Eye (tissue), 1 donor: ENCODE data around the gene PKD2.

ENCODE experiments used
- DNase-seq: peaks from one replicate; pipeline ENCODE4 v3.0.0-alpha.2; 2015

PKD2 gene

DNA sequence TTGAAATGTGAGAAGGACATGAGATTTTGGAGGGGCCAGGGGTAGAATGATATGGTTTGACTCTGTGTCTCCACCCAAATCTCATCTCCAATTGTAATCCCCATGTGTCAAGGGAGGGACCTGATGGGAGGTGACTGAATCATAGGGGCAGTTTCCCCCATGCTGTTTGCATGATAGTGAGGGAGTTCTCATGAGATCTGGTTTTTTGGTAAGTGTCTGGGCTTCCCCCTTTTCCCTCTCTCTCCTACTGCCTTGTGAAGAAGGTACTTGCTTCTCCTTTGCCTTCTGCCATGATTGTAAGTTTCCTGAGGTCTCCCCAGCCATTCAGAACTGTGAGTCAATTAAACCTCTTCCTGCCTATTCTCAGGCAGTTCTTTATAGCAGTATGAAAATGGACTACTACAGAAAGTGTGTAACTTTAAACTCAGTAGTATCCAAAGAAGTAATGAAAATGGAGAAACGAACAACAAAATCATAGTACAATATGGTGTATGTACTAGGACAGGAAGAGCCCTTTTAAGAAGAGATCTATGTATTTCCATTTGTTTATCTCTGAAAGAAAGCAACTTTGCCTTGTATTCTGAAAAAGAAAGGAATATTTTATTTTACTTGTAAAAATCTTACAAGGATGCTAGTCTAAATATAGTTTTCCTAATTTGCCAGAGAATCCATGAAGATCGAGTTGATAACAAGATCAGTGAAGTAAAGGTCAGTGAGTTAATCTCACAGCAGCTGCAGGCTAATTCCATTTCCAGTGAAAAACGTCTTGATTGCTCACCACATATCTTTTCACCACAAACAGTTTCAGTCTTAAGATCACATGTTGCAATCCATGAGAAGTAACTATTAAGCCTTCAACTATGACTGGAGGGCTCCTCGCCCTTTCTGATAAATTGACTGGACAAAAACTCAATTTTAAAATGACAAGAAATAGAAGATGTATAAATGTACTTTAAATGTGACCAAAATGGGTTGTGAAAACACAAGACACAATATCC lies 20.5 kb downstream of the PKD2 start:
- peak; percentile 32 for DNase-seq

DNA sequence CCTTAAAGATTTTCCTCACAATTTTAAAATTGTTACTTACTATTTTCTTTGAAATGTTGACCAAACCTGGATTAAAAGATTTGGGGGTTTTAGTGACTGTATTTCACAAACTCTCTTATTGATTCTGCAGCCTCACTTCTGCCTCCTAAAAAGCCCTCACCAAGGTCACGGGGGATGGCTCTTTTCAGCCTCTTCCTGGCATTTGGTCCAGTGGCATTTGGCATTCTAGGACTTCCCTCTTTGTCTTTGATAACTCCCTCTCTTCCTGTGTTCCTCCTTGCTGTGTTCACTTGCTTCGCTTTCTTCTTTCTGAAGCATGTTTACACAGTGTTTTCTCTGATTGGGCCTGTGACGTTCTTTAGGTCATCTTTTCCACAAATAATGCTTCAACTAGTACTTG lies 21.5 kb downstream of the PKD2 start:
- no peak for DNase-seq

DNA sequence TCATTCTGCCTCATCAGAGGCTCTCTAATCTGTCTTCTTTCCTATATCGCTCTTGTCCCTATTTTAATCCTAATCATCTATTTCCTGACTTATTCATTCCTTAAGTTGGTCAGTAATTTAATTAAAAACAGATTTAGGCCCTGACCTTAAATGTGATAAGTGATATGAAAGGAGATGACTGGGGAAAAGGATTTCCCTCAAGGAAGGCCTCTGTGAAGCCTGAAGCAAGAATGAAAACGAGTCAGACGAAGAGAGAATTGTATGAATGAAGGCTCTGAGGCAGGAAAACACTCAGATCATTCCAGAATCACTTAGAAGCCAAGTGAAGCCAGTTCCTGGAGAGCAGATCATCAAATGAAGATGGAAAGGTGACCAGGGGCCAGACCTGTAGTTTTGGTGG lies 22.1 kb downstream of the PKD2 start:
- DNase-seq = no peak

DNA sequence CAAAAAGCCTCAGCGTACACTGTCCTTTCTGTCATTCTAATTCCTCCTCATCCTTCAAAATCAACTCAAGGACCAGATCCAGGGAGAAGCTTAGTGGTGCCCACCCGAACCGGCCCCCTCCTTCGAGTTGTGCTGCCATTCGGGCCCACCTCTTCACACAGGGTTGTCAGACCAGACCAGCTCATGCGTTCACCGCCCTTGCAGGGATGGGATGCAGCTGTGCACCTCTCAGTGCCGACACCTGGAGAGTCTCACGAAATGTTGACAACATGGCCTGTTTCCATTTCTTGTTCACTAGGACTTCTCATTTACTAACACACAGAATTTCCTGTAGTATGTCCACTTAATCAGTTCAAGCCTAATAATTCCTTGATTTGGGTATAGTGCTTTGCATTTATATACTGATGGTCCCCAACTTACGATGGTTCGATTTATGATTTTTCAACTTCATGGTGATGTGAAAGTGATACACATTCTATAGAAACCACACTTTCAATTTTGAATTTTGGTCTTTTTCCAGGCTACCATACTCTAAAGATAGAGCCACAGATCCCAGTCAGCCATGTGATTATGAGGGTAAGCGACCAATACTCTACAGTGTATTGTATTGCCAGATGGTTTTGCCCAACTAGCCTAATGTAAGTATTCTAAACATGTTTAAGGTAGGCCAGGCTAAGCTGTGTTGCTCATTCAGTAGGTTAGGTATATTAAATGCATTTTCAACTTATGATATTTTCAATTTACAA lies 23.3 kb downstream of the PKD2 start:
- DNase-seq = no peak

DNA sequence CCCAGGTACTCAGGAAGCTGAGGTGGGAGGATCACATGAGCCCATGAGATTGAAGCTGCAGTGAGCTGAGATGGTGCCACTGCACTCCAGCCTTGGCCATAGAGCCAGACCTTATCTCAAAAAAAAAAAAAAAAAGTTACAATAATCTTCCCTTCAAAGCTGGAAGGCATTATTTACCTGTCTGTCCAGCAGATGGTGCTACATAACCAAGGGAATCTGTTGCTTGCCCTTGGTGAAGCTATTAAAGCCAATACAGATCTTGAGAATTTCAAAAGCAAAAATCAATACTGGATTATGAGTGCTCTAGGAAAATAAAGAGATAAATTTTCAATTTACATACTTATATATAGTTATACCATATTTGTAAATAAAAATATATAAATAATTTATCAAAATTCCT lies 25.9 kb downstream of the PKD2 start:
- peak; percentile 66 for DNase-seq

DNA sequence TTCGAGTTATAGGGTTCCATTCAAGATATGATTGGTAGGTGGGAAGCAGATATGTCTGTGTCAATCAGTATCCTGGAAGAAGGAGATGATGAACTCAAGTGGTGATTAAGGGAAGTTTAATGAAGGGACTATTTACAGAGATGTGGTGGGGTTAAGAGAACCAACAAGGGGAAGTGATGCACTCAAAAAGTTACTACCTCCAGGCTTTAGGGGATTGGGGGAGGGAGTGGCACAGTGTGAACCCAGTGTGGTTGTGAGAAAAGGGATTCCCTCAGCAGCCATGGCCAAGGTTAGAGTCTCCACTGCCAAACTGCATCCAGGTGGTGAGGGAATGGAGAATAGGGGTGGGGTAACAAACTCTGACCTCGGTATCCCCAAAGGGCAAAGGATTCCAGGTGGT lies 27.9 kb downstream of the PKD2 start:
- no peak for DNase-seq

DNA sequence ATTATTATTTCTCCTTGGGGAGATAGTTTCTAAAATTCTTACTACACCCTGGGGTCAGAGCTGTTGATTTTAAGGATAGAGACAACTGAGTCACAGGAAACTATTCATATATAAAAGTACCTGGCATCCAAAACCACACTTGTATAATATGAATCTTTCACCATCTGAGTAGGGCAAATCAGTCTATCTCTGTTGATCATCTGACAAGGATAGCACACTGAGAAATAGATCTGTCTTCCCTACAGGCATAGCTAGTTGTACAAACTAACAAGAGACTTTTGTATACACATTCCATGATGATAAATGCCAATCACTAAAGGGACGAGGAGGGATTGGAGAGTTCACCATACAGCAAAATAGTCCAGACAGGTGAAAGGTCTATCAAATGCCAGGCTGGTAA lies 30.0 kb downstream of the PKD2 start:
- DNase-seq = no peak

DNA sequence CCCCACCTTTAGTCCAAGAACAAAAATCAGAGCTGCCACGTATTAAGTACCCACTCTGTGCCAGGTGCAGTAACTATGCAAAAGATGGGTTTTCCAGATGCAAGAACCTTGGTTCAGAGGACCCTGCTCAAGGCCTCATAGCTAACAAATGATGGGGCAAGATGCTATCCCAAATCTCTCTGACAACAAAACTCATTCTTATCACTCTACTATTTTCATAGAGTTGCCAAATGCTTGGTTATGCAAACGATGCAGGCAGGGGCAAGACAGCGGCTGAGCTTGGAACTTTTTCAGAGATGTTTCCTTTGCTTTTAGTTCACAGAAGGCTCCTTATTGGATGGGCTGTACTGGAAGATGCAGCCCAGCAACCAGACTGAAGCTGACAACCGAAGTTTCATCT lies 30.5 kb downstream of the PKD2 start:
- DNase-seq = no peak

DNA sequence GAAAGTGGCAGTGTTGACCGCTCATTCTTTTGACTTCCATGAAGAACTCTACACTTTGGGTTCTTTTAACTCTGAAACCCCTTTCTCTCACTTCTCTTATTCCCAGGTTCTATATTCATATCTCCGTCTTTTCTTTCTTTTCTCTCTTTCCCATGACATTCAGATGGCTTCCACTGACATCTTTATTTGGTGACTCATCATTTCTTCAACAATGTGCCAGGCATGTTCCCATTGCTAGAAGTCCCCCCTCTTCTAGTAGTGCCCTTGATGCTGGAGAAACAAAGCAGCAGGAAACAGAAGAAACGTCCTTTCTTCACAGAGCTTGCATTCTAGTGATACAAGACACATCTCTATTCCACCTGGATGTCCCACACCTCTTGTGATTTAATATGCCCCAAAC lies 33.3 kb downstream of the PKD2 start:
- no peak for DNase-seq

DNA sequence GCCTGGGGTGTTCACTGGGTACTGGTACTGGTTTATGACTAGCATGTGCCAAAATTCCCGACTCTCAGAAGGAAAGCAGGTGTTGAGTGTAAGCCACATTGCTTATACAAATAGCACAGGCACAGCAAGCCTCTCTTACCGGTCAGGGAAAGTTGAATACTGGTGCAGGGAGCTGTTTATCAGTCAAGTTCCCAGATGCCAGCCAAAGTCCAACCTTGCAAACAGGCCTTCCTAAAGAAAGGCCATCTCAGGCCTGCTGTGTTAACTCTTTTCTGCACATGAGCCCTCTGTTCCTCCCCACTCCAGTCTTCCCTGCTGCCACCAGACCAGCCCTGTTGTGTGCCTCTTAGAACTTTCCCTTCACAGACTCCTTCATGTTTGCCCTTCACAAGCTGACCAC lies 34.2 kb downstream of the PKD2 start:
- no peak for DNase-seq

DNA sequence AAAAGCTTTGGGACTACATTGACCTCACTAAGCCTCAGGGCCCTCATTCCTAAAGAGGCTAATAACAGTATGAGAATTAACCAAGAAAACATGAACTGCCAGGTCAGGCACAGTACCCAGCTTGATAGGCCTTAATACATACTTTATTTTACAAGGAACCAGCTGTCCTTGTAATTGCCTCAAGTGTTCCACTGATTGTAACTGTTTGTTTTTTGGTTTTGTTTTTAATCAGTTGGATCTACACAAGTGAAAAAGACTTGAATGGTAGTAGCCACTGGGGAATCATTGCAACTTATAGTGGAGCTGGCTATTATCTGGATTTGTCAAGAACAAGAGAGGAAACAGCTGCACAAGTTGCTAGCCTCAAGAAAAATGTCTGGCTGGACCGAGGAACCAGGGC lies 35.6 kb downstream of the PKD2 start:
- DNase-seq = no peak

DNA sequence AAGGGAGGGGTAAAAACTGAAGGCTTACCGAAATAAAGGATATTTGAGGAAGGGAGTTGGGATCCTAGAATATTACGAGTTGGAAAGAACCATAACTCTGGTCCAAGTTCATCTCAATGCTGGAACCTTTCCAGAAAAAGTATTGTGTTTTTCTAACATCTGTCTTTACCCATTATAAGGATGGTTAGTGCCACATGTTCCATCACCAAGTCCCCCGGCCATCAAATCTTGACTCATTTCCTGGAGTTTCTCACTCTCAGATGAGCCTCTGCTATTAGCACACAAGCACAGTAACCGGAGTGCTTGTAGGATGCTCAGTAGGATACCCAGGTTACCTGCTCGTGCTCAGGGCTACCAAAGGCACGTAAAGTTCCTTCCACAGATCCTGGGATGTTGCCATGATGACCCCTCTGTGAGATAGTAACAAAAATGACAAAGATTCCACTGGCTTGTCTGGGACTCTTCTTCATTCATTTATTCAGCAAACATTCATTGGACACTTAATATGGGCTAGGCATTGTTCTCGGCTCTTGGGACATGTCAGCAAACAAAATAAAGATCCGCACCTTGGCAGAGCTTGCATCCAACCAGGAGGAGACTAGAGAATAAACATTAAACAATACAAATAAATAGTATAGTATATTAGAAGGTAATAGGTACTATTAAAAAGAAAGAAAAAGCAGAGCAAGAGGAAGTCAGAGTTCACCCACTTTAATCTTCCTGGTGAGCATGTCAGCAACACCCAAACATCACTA lies 36.3 kb downstream of the PKD2 start:
- no peak for DNase-seq

DNA sequence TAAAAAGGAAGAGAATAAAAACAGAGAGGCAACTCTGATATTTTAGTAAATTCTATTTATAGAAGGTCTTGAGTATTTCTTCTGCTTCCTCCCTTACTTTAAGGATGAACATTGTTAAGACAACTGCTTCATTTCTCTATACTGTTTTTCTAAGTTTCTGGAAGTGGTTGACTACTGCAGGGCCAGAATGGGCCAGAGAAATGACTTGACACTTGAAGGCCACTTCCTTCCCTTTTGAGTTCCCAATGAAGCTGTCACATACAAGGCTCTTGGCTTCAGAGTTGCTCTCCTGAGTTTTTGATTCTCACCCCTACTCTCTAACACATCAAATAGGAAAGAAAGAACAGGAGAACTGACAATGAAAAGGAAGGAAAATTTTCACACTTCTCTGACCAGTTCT lies 37.6 kb downstream of the PKD2 start:
- DNase-seq = no peak

DNA sequence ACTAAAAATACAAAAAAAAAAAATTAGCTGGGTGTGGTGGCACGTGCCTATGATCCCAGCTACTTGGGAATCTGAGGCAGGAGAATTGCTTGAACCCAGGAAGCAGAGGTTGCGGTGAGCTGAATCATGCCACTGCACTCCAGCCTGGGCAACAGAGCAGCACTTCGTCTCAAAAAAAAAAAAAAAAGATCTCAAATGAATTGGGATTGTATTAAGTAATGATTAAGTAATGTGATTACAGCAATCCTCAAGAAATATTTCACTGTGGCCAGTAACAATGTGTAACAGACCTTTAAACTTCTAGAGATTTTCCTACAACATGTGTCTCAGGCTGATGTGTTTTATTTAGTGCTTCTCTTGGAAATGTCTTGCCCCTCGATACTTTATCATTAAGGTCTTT lies 46.8 kb downstream of the PKD2 start:
- no peak for DNase-seq

DNA sequence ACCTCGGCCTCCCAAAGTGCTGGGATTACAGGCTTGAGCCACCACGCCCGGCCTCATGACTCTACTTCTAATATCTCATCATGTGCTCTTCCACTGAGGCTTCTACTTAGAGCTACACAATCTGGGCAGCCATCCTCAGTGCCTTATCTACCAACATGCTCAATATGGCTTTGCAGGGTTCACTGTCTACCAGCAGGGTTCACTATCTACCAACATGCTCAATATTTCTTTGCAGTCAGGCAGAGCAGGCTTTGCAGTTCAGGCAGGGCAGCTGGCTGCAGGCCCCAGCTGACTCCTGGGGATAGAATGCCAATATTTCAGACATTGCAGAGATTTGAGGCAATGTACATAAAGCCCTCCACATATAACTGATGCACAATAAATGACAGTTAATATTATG lies 47.5 kb downstream of the PKD2 start:
- peak; percentile 9 for DNase-seq

DNA sequence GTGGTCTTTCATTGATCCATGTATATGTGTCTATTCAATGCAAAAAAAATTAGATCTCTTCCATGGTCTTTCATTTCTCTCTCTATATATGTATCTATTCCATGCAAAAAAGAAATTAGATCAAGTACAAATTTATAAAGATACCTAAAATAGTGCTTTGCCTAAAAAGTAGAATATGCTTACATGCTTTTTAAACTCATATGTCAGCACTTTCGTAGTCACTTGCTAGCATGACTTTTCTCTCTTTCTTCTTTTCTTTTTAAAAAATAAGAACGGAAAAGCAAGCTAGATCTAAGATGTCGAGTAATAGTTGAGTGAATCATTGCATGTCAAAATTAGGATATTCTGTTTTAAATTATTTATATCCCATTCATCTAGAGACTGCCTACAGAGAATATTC lies 50.9 kb downstream of the PKD2 start:
- no peak for DNase-seq

DNA sequence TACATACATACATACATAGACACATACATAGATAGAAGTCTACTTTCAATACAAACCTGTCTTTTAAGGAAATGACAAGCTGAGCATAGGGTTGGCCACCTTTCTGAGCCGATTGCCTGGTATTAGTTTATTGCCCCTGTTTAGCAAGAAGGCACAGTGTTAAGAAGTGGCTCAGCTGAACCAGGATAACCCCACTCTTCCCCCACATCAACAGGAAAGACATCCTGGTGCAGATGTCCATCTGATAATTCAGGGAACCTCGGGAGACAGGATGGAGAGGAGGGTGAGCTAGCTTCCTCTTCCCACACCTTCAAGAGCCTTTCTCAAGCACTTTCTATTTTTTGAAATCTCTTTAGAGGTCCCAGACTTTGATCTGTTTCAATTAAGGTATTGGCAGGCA lies 52.3 kb downstream of the PKD2 start:
- no peak for DNase-seq

DNA sequence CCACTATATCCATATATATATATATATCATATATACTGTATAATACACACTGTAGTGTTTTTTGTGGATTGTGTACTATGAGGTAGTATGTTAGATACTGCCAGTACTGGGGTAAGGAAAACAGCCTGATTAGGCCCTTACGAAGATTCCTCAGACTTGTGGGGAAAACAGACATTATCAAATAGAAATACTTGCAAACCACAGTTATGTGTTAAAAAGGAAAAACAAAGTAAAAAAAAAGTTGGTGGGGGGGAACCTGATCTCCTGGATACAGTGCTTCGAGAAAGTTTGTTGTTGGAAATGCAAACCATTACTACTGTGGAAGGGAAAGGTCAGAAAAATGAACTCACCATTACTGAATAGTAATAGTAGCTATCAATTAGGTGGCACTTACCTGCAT lies 53.0 kb downstream of the PKD2 start:
- DNase-seq = no peak

DNA sequence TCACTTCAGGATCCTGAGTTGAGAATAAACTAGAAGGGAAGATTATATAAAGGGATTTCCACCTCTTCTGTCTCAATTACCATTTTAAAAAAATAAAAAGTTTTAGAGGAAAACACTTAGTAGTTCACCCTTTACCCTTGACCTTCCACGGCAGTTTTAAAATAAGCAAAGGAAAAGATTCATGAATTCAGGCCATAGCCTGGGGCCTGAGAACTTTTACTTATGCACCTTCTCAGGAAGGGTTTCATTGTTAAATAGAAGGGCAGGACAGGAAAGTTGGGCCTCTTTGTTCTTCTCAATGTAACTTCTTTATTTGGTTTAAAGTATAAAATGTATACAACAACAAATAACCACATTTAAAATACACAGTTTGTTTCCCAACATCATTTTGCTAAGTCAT lies 54.9 kb downstream of the PKD2 start:
- no peak for DNase-seq

DNA sequence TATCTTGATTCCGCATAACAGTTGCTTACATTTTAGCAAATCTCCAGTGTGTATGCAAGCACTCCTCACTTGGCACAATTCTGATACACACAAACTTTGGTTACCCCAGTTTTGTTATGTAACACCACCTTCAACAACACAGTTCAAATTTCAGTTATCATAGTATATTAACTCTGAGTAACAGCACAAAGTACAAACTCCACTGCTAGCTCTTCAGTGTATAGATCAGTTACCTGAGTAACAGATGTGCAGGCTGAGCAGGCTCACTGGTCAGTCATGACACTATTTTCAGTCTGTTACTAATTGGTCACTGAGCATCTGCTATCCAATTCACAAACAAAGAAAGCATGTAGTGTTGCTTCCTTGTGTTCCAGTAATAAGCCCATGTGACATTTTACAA lies 55.4 kb downstream of the PKD2 start:
- peak; percentile 8 for DNase-seq

DNA sequence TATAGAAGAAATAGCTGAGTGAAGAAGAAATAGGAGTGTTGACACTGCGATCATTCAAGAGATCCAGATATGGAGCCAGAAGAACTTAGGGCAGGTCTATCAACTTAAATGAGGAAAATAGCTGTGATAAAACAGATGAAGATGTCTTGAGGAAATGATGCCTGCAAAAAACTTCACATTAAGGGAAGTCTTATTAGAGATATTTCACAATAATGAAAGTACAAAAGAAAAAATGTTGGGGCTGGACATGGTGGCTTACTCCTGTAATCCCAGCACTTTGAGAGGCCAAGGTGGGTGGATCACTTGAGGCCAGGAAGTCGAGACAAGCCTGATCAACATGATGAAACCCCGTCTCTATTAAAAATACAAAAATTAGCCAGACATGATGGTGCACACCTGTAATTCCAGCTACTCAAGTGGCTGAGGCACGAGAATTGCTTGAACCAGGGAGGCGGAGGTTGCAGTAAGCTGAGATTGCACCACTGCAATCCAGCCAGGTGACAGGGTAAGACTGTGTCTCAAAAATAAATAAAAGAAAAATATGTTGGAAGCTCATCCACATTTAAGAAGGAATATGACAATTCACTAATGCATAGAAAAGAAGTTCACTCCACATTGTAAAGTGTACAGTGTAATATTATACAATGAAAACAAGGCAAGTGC lies 56.3 kb downstream of the PKD2 start:
- no peak for DNase-seq

DNA sequence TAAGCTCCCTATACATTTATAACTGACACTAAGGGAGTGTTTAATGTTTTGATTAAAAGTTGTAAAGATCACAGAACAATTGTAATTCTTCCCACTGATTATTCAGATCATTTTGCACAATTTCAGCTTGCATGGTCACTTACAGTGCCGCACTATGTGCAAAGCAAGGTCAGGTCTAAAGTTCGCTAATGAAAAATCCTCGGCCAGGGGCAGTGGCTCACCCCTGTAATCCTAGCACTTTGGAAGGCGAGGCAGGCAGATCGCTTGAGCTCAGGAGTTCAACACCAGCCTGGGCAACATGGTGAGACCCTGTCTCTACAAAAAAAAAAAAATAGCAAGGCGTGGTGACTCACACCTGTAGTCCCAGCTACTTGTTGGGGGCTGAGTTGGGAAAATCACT lies 57.0 kb downstream of the PKD2 start:
- no peak for DNase-seq

DNA sequence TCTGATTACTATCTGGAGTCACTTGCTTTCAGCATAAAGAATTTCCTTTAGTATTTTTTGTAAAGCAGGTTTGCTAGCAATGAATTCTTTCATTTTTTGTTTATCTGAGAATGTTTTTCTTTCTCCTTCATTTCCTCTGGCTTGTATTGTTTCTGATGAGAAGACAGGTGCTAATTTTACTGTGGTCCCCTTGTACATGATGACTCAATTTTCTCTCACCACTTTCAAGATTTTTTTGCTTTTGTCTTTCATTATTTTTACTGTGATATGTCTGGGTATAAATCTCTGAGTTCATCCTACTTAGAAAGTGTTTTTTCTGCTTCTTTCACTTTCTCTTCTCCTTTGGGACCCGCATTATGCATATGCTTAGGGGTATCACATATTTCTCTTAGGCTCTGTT lies 62.6 kb downstream of the PKD2 start:
- no peak for DNase-seq
